ENCODE data around the gene EFTUD2.

EFTUD2 gene

DNA sequence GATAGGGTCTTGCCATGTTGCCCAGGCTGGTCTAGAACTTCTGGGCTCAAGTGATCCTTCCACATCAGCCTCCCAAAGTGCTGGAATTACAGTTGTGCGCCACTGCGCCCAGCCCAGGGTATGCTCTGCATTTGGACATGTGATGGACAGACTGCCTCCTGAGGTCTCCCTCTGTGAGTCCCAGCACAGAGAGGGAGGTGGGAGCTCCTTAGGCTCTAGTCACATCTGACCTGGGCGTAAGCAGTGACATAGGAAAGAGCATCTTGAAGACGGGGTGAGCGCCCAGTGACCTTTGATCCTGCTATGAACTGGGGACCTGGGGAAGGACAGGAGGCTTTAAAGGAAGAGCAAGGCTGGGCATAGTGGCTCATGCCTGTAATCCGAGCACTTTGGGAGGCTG lies 18.2 kb upstream of the EFTUD2 start:
- no peak overlapping the region for H3K4me3 ChIP-seq (ENCODE audit: low read length in 2 of 2)
- no peak overlapping the region for H3K27ac ChIP-seq (ENCODE audit: low read depth in 2 of 2, low read length in 2 of 2)
- no peak overlapping the region for H3K9ac ChIP-seq (ENCODE audit: low read depth in 1 of 2, low read length in 2 of 2)
- no peaks in the 10 kb centered on the region for H3K4me1 ChIP-seq (ENCODE audit: control insufficient read depth in 2 of 2, insufficient read depth in 2 of 2, low read length in 2 of 2)
- H3K9me3 ChIP-seq (ENCODE audit: control insufficient read depth in 2 of 2, low read length in 2 of 2) = no peaks in the 10 kb centered on the region
- H3K36me3 ChIP-seq (ENCODE audit: control insufficient read depth in 2 of 2, insufficient read depth in 2 of 2, low read length in 2 of 2) = no peaks in the 10 kb centered on the region
- H3K27me3 ChIP-seq (ENCODE audit: control insufficient read depth in 2 of 2, insufficient read depth in 2 of 2, low read length in 2 of 2) = peaks cover 7 to 8% of the 10 kb centered on the region in 2 donors

DNA sequence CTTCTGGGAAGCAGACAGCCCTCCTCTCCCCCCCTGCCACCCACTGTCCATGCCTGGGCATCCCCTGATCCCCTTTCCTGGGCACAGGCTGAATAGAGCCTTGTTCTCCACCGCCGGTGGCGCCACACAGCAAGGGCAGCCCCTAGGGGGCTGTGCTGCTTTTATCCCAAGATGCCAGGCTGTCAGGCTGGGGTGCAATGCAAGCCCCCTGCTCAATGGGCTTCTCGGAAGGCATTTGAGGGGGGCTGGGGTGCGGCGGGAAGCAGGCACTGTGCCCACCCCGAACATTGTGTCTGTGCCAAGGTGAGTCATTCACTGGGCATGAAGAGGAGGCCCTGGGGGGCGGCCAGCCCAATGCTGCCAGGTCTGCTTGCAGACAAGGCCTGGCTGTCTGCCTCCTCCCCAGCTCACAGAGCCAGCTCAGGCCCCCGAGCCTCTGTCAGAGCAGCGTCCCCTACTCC lies 17.6 kb upstream of the EFTUD2 start:
- Histone ChIP-seq H3K4me3 (ENCODE audit: low read length in 2 of 2) (no peak overlapping the region), H3K4me1 (ENCODE audit: control insufficient read depth in 2 of 2, insufficient read depth in 2 of 2, low read length in 2 of 2) (no peaks in the 10 kb centered on the region), H3K9ac (ENCODE audit: low read depth in 1 of 2, low read length in 2 of 2) (no peak overlapping the region), H3K27me3 (ENCODE audit: control insufficient read depth in 2 of 2, insufficient read depth in 2 of 2, low read length in 2 of 2) (peaks cover 9% of the 10 kb centered on the region in 2 donors), H3K27ac (ENCODE audit: low read depth in 2 of 2, low read length in 2 of 2) (peak overlapping the region in 1 of 2 donors; percentile 16), H3K36me3 (ENCODE audit: control insufficient read depth in 2 of 2, insufficient read depth in 2 of 2, low read length in 2 of 2) (no peaks in the 10 kb centered on the region), H3K9me3 (ENCODE audit: control insufficient read depth in 2 of 2, low read length in 2 of 2) (no peaks in the 10 kb centered on the region)

- H3K27ac ChIP-seq (ENCODE audit: low read depth in 2 of 2, low read length in 2 of 2) = peak overlapping the region in 1 of 2 donors; percentile 16
- H3K9me3 ChIP-seq (ENCODE audit: control insufficient read depth in 2 of 2, low read length in 2 of 2) = no peaks in the 10 kb centered on the region
- H3K36me3 ChIP-seq (ENCODE audit: control insufficient read depth in 2 of 2, insufficient read depth in 2 of 2, low read length in 2 of 2) = no peaks in the 10 kb centered on the region
- no peak overlapping the region for H3K9ac ChIP-seq (ENCODE audit: low read depth in 1 of 2, low read length in 2 of 2)
- peaks cover 11 to 13% of the 10 kb centered on the region in 2 donors for H3K27me3 ChIP-seq (ENCODE audit: control insufficient read depth in 2 of 2, insufficient read depth in 2 of 2, low read length in 2 of 2)
- peaks cover 0 to 3% of the 10 kb centered on the region in 2 donors for H3K4me1 ChIP-seq (ENCODE audit: control insufficient read depth in 2 of 2, insufficient read depth in 2 of 2, low read length in 2 of 2)
- no peak overlapping the region for H3K4me3 ChIP-seq (ENCODE audit: low read length in 2 of 2)
Measured at GRCh38 chr17:44915862-44916780, 16.9 kb upstream of the EFTUD2 start.

GRCh38 chr17:44915321-44915726 lies 16.1 kb upstream of the EFTUD2 start, which contains the start of gene GFAP:
TSS of gene GFAP (minus strand) at chr17:44915500. CDS start at chr17:44915486, 14 bp downstream.
- Histone ChIP-seq H3K27me3 (ENCODE audit: control insufficient read depth in 2 of 2, insufficient read depth in 2 of 2, low read length in 2 of 2) (peaks cover 9 to 13% of the 10 kb centered on the region in 2 donors), H3K27ac (ENCODE audit: low read depth in 2 of 2, low read length in 2 of 2) (no peak within 1 kb of the TSS), H3K9ac (ENCODE audit: low read depth in 1 of 2, low read length in 2 of 2) (no peak within 1 kb of the TSS), H3K36me3 (ENCODE audit: control insufficient read depth in 2 of 2, insufficient read depth in 2 of 2, low read length in 2 of 2) (no peaks in the 10 kb centered on the region), H3K4me3 (ENCODE audit: low read length in 2 of 2) (no peak within 1 kb of the TSS), H3K9me3 (ENCODE audit: control insufficient read depth in 2 of 2, low read length in 2 of 2) (no peaks in the 10 kb centered on the region), H3K4me1 (ENCODE audit: control insufficient read depth in 2 of 2, insufficient read depth in 2 of 2, low read length in 2 of 2) (peaks cover 0 to 3% of the 10 kb centered on the region in 2 donors)

DNA sequence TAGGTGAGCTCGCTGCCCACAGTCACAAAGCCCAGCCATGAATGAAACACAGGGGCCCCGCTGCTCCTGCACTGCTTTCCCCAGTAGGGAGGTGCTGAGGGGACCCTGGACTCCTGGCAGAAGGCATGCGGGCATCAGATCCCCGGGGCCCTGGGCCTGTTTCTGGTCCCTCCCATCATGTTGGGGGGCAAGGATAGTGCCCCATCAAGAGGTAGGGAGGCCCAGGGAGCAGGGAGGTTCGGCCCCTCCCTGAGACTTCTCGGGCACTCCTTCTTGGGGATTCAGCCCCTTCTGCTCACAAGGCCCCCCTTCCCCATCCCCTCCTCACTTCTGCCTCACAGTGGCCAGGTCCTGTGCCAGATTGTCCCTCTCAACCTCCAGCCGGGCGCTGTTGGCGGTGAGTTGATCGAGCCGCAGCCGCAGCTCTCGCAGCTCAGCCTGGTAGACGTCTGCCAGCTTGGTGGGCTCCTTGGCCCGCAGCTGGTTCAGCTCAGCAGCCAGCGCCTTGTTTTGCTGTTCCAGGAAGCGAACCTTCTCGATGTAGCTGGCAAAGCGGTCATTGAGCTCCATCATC lies 15.5 kb upstream of the EFTUD2 start:
- Histone ChIP-seq H3K4me3 (ENCODE audit: low read length in 2 of 2) (no peak overlapping the region), H3K36me3 (ENCODE audit: control insufficient read depth in 2 of 2, insufficient read depth in 2 of 2, low read length in 2 of 2) (no peaks in the 10 kb centered on the region), H3K9me3 (ENCODE audit: control insufficient read depth in 2 of 2, low read length in 2 of 2) (no peaks in the 10 kb centered on the region), H3K27ac (ENCODE audit: low read depth in 2 of 2, low read length in 2 of 2) (no peak overlapping the region), H3K27me3 (ENCODE audit: control insufficient read depth in 2 of 2, insufficient read depth in 2 of 2, low read length in 2 of 2) (peaks cover 9 to 13% of the 10 kb centered on the region in 2 donors), H3K9ac (ENCODE audit: low read depth in 1 of 2, low read length in 2 of 2) (no peak overlapping the region), H3K4me1 (ENCODE audit: control insufficient read depth in 2 of 2, insufficient read depth in 2 of 2, low read length in 2 of 2) (peaks cover 0 to 3% of the 10 kb centered on the region in 2 donors)

GRCh38 chr17:44914148-44914547 lies 14.9 kb upstream of the EFTUD2 start:
- no peak overlapping the region for H3K27ac ChIP-seq (ENCODE audit: low read depth in 2 of 2, low read length in 2 of 2)
- H3K9me3 ChIP-seq (ENCODE audit: control insufficient read depth in 2 of 2, low read length in 2 of 2) = no peaks in the 10 kb centered on the region
- H3K36me3 ChIP-seq (ENCODE audit: control insufficient read depth in 2 of 2, insufficient read depth in 2 of 2, low read length in 2 of 2) = no peaks in the 10 kb centered on the region
- peaks cover 0 to 3% of the 10 kb centered on the region in 2 donors for H3K4me1 ChIP-seq (ENCODE audit: control insufficient read depth in 2 of 2, insufficient read depth in 2 of 2, low read length in 2 of 2)
- H3K4me3 ChIP-seq (ENCODE audit: low read length in 2 of 2) = no peak overlapping the region
- H3K27me3 ChIP-seq (ENCODE audit: control insufficient read depth in 2 of 2, insufficient read depth in 2 of 2, low read length in 2 of 2) = peaks cover 9 to 13% of the 10 kb centered on the region in 2 donors
- no peak overlapping the region for H3K9ac ChIP-seq (ENCODE audit: low read depth in 1 of 2, low read length in 2 of 2)

GRCh38 chr17:44913676-44914075 lies 14.4 kb upstream of the EFTUD2 start:
- Histone ChIP-seq H3K27me3 (ENCODE audit: control insufficient read depth in 2 of 2, insufficient read depth in 2 of 2, low read length in 2 of 2) (peaks cover 9 to 13% of the 10 kb centered on the region in 2 donors), H3K27ac (ENCODE audit: low read depth in 2 of 2, low read length in 2 of 2) (no peak overlapping the region), H3K4me3 (ENCODE audit: low read length in 2 of 2) (no peak overlapping the region), H3K4me1 (ENCODE audit: control insufficient read depth in 2 of 2, insufficient read depth in 2 of 2, low read length in 2 of 2) (peaks cover 0 to 3% of the 10 kb centered on the region in 2 donors), H3K9ac (ENCODE audit: low read depth in 1 of 2, low read length in 2 of 2) (no peak overlapping the region), H3K9me3 (ENCODE audit: control insufficient read depth in 2 of 2, low read length in 2 of 2) (no peaks in the 10 kb centered on the region), H3K36me3 (ENCODE audit: control insufficient read depth in 2 of 2, insufficient read depth in 2 of 2, low read length in 2 of 2) (no peaks in the 10 kb centered on the region)

- Histone ChIP-seq H3K9ac (ENCODE audit: low read depth in 1 of 2, low read length in 2 of 2) (no peak overlapping the region), H3K27me3 (ENCODE audit: control insufficient read depth in 2 of 2, insufficient read depth in 2 of 2, low read length in 2 of 2) (peaks cover 9 to 13% of the 10 kb centered on the region in 2 donors), H3K4me3 (ENCODE audit: low read length in 2 of 2) (no peak overlapping the region), H3K27ac (ENCODE audit: low read depth in 2 of 2, low read length in 2 of 2) (no peak overlapping the region), H3K4me1 (ENCODE audit: control insufficient read depth in 2 of 2, insufficient read depth in 2 of 2, low read length in 2 of 2) (peaks cover 0 to 3% of the 10 kb centered on the region in 2 donors), H3K9me3 (ENCODE audit: control insufficient read depth in 2 of 2, low read length in 2 of 2) (no peaks in the 10 kb centered on the region), H3K36me3 (ENCODE audit: control insufficient read depth in 2 of 2, insufficient read depth in 2 of 2, low read length in 2 of 2) (no peaks in the 10 kb centered on the region)
Measured at GRCh38 chr17:44912763-44913544, 13.7 kb upstream of the EFTUD2 start.

DNA sequence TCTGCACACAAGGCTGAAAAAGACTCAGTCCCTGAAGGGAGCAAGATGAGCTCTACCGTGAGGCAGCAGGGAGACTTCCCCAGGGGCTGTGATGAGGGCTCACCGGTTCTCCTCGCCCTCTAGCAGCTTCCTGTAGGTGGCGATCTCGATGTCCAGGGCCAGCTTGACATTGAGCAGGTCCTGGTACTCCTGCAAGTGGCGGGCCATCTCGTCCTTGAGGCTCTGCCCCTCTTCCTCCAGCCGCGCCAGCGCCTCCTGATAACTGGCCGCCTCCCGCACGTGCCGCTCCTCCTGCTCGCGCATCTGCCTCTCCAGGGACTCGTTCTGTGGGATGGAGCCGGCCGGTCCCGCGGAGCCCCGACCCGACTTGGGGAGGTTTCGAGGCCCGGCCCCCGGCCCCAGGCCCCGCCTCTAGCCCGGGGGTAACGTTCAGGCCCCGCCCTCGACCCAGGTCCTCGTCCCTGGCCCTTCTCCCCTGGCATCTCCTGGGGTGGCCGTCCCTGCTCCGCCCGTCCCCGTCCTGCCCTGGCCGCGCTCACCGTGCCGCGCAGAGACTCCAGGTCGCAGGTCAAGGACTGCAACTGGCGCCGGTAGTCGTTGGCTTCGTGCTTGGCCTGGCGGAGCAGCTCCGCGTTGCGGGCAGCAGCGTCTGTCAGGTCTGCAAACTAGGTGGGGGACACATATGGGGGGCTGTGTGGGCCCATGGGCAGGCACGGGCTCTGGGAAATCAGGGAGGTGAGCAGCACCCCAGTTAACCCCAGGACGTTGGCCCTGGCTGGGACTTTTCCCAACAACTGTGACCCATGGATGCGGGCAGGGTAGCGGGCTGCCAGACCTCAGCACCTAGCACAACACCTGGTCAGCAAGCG lies 12.1 kb upstream of the EFTUD2 start:
- H3K9ac ChIP-seq (ENCODE audit: low read depth in 1 of 2, low read length in 2 of 2) = peak overlapping the region in 1 of 2 donors; percentile 5
- H3K4me1 ChIP-seq (ENCODE audit: control insufficient read depth in 2 of 2, insufficient read depth in 2 of 2, low read length in 2 of 2) = peaks cover 2 to 4% of the 10 kb centered on the region in 2 donors
- H3K9me3 ChIP-seq (ENCODE audit: control insufficient read depth in 2 of 2, low read length in 2 of 2) = no peaks in the 10 kb centered on the region
- no peak overlapping the region for H3K27ac ChIP-seq (ENCODE audit: low read depth in 2 of 2, low read length in 2 of 2)
- peak overlapping the region; percentile 43 to 52 for H3K4me3 ChIP-seq (ENCODE audit: low read length in 2 of 2)
- H3K27me3 ChIP-seq (ENCODE audit: control insufficient read depth in 2 of 2, insufficient read depth in 2 of 2, low read length in 2 of 2) = peaks cover 9 to 13% of the 10 kb centered on the region in 2 donors
- H3K36me3 ChIP-seq (ENCODE audit: control insufficient read depth in 2 of 2, insufficient read depth in 2 of 2, low read length in 2 of 2) = no peaks in the 10 kb centered on the region

Data from mucosa of rectum (tissue), 2 donors.